Calu3 (cell line): ENCODE data around the gene PLCH2. TPM values are rescaled to one million over a fixed set of nuclear protein-coding genes. Genes with fewer than 3 reads are reported as not detected.

Source experiments
- BruUV-seq: library from RNA; stranded (reverse); fragments of 400-500 nt; replicated peaks from 2 replicates; lab custom pipeline; 2021; lab: Mats Ljungman, UMichigan
- CTCF ChIA-PET: fragments of 300-600 bp; sonication (Branson Sonifier 250); formaldehyde crosslinking; loops from one replicate; lab custom pipeline; 2022; ENCODE audit warnings: antibody characterized with exemption; lab: Charles Lee
- DNase-seq: peaks from one replicate; pipeline ENCODE4 v3.0.0; 2022
- H3K27ac Mint-ChIP-seq: one replicate; pipeline ENCODE4 v1.8.0; 2022; ENCODE audit warnings: mixed read lengths; ENCODE audit not compliant: unreplicated experiment
- H3K27me3 Mint-ChIP-seq: one replicate; pipeline ENCODE4 v1.8.0; 2022; ENCODE audit warnings: mixed read lengths; ENCODE audit not compliant: unreplicated experiment
- H3K36me3 Mint-ChIP-seq: one replicate; pipeline ENCODE4 v1.8.0; 2022; ENCODE audit warnings: mild to moderate bottlenecking, moderate library complexity, mixed read lengths; ENCODE audit not compliant: insufficient read depth, unreplicated experiment
- H3K4me1 Mint-ChIP-seq: one replicate; pipeline ENCODE4 v1.8.0; 2022; ENCODE audit warnings: mild to moderate bottlenecking, low read depth, mixed read lengths; ENCODE audit not compliant: unreplicated experiment
- H3K4me3 Mint-ChIP-seq: one replicate; pipeline ENCODE4 v1.8.0; 2022; ENCODE audit warnings: mild to moderate bottlenecking, low read depth, moderate library complexity, mixed read lengths; ENCODE audit not compliant: unreplicated experiment
- H3K9me3 Mint-ChIP-seq: one replicate; pipeline ENCODE4 v1.8.0; 2022; ENCODE audit warnings: low read depth, mixed read lengths; ENCODE audit not compliant: unreplicated experiment
- intact Hi-C: fragments of 100-400 bp; cut with micrococcal nuclease; formaldehyde crosslinking; loops from one replicate; pipeline ENCODE4 v1.10.0; 2022; ENCODE audit not compliant: unreplicated experiment
- total RNA-seq: library from RNA; stranded (reverse); gene quantifications from 2 replicates; pipeline ENCODE4 v1.2.3, GENCODE V29; 2022
- TF ChIP-seq, protein P1 (sequence below): fragments of 200-600 bp; IDR thresholded peaks from one replicate; pipeline ENCODE4 v1.8.0; 2022; ENCODE audit warnings: antibody characterized with exemption; ENCODE audit not compliant: unreplicated experiment

PLCH2 gene
- total RNA-seq, 1 experiment from 2014 or later: 3.1 TPM

DNA sequence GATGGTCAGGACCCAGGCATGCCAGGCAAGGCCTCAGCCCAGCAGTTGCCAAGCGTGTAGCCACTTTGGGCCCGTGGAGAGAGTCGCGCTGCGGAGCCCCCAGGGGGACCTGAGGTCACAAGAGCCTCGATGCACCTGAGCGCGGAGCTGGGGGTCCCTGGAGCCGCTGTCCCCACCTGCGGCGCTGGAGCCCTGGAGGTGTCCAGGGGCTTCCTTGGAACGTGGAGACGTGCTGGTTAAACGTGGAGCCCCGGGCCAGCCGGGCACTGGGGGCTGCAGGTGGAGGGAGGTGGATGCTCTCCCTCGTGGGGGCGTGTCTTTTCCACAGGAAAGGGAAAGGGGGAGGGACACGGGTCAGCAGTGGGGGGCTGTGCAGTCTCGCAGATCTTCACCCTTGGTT lies 3.1 kb downstream of the PLCH2 start:
- H3K9me3 Mint-ChIP-seq: no peaks in the 10 kb centered on the region
- H3K4me1 Mint-ChIP-seq: no peaks in the 10 kb centered on the region

DNA sequence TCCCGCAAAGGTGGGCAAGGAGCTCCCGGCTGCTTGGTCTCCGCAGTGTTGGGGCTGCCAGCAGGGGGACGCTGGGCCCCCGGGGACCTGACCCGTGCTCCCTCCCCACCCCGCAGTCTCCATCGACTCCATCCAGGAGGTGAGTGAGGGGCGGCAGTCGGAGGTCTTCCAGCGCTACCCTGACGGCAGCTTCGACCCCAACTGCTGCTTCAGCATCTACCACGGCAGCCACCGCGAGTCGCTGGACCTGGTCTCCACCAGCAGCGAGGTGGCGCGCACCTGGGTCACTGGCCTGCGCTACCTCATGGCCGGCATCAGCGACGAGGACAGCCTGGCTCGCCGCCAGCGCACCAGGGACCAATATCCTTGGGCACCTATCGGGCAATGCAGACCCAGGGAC lies 3.5 kb downstream of the PLCH2 start:
- H3K4me3 Mint-ChIP-seq: no peak overlapping the region
- intact Hi-C loops: no loop called here
- DNase-seq: no peak
- H3K27ac Mint-ChIP-seq: no peak overlapping the region
- no peaks in the 10 kb centered on the region for H3K4me1 Mint-ChIP-seq
- H3K36me3 Mint-ChIP-seq: no peaks in the 10 kb centered on the region
- peaks cover 8% of the 10 kb centered on the region for H3K27me3 Mint-ChIP-seq
- H3K9me3 Mint-ChIP-seq: no peaks in the 10 kb centered on the region
- TF ChIP-seq, protein P1, sequence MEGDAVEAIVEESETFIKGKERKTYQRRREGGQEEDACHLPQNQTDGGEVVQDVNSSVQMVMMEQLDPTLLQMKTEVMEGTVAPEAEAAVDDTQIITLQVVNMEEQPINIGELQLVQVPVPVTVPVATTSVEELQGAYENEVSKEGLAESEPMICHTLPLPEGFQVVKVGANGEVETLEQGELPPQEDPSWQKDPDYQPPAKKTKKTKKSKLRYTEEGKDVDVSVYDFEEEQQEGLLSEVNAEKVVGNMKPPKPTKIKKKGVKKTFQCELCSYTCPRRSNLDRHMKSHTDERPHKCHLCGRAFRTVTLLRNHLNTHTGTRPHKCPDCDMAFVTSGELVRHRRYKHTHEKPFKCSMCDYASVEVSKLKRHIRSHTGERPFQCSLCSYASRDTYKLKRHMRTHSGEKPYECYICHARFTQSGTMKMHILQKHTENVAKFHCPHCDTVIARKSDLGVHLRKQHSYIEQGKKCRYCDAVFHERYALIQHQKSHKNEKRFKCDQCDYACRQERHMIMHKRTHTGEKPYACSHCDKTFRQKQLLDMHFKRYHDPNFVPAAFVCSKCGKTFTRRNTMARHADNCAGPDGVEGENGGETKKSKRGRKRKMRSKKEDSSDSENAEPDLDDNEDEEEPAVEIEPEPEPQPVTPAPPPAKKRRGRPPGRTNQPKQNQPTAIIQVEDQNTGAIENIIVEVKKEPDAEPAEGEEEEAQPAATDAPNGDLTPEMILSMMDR: no peak
- no TSS peak for BruUV-seq
- CTCF ChIA-PET: no interaction called here

More for the DNA sequence above, 3.1 kb downstream of the PLCH2 start:
- intact Hi-C loops: no loop called here
- CTCF ChIA-PET: no interaction called here
- H3K36me3 Mint-ChIP-seq: no peaks in the 10 kb centered on the region
- peaks cover 8% of the 10 kb centered on the region for H3K27me3 Mint-ChIP-seq
- BruUV-seq: no TSS peak
- no peak overlapping the region for H3K27ac Mint-ChIP-seq
- DNase-seq: no peak
- TF ChIP-seq, protein P1: no peak
- H3K4me3 Mint-ChIP-seq: no peak overlapping the region

DNA sequence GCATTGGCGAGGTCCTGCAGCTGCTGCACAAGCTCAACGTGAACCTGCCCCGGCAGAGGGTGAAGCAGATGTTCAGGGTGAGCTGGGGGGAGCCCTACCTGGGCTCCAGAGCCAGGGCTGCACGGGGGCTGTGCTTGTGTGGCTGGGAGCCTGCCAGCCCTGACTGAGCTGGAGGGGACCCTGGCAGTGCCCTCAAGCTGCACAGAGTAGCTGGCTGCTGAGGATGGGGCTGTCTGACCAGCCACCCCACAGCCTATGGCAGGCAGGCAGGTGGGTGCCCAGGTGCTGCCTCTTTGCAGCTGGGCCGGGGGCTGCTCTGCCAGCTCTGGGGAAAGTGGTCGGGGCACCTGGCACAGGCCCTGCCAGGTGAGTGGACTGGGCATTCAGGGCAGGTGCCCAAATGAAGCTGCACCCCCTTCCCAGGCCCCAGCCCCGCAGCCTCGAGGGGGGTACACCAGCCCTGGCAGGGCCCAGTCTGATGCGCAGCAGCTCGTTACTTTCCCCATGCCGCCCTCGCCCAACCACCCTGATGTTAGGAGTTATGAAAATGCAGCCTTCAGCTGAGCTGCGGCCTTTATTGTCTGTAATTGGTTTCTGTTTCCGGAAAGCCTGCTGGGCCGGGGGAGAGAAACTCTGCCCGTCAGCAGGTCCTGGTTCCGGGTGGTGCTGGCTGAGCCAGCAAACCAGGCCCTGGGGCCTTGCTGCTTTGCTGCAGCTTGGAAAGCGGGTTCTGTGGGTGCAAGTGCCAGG lies 4.3 kb downstream of the PLCH2 start:
- TF ChIP-seq, protein P1: no peak
- Mint-ChIP-seq H3K36me3 (no peaks in the 10 kb centered on the region), H3K27ac (no peak overlapping the region), H3K4me3 (no peak overlapping the region), H3K4me1 (no peaks in the 10 kb centered on the region), H3K9me3 (no peaks in the 10 kb centered on the region), H3K27me3 (peaks cover under 1% of the 10 kb centered on the region)
- intact Hi-C loops: no loop called here
- CTCF ChIA-PET: no interaction called here
- BruUV-seq: no TSS peak
- no peak for DNase-seq

DNA sequence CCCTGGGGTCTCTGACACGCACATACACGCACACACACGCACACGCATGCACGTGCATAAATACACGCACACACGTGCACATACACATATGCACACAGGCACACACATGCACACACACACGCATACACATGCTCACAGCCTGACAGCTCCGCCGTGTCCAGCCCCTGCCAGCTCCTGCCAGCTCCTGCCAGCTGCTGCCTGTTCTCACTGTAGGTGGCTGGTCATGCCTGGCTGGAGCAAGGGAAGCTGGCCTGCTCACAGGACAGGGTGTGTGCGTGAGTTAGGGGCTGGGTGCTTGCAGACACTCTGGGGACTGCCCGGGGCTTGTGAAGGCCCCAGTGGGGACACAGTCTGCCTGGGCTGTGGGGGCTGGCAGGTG lies 4.9 kb downstream of the PLCH2 start:
- Mint-ChIP-seq H3K9me3 (no peaks in the 10 kb centered on the region), H3K36me3 (no peaks in the 10 kb centered on the region), H3K4me1 (no peaks in the 10 kb centered on the region), H3K27me3 (no peaks in the 10 kb centered on the region), H3K4me3 (no peak overlapping the region), H3K27ac (no peak overlapping the region)
- DNase-seq: no peak
- CTCF ChIA-PET: no interaction called here
- intact Hi-C loops: no loop called here
- TF ChIP-seq, protein P1: no peak
- BruUV-seq: no TSS peak
